ENCODE measurements around the gene TMCC2.
"Not testable (repeated sequence)": the region's sequence is repeated elsewhere in the genome, so short reads cannot be mapped to it uniquely, and the experiment has no call there.

TMCC2 gene

GRCh38 chr1:205262731-205263171 is 35.0 kb downstream of the TMCC2 start:
- no peak for DNase-seq

- no peak for DNase-seq
Observed at GRCh38 chr1:205263580-205264190, 35.9 kb downstream of the TMCC2 start.

GRCh38 chr1:205266611-205267305 is 39.0 kb downstream of the TMCC2 start:
- no peak for DNase-seq

GRCh38 chr1:205267306-205267902 is 39.7 kb downstream of the TMCC2 start:
- DNase-seq: no peak

- no peak for DNase-seq
Observed at GRCh38 chr1:205268846-205269680, 41.3 kb downstream of the TMCC2 start.

GRCh38 chr1:205269711-205270110 is 42.0 kb downstream of the TMCC2 start:
- no peak for DNase-seq

- DNase-seq: no peak
Observed at GRCh38 chr1:205270271-205270670, 42.5 kb downstream of the TMCC2 start.

- DNase-seq: no peak
Observed at GRCh38 chr1:205270764-205271163, 43.0 kb downstream of the TMCC2 start.

GRCh38 chr1:205271277-205271676 is 43.5 kb downstream of the TMCC2 start:
- no peak for DNase-seq

GRCh38 chr1:205271745-205272144 is 44.0 kb downstream of the TMCC2 start:
- no peak for DNase-seq

GRCh38 chr1:205272536-205272935 is 44.8 kb downstream of the TMCC2 start:
- no peak for DNase-seq

GRCh38 chr1:205273551-205273982 is 45.8 kb downstream of the TMCC2 start:
- no peak for DNase-seq

- no peak for DNase-seq
Observed at GRCh38 chr1:205274041-205274691, 46.4 kb downstream of the TMCC2 start.

- DNase-seq: no peak
Observed at GRCh38 chr1:205275133-205275532, 47.4 kb downstream of the TMCC2 start.

GRCh38 chr1:205275916-205276688 is 48.4 kb downstream of the TMCC2 start:
- DNase-seq: no peak

- DNase-seq: no peak
Observed at GRCh38 chr1:205276689-205277065, 48.9 kb downstream of the TMCC2 start.

- DNase-seq: no peak
Observed at GRCh38 chr1:205279986-205280385, 52.2 kb downstream of the TMCC2 start.

- DNase-seq: not testable (repeated sequence)
Observed at GRCh38 chr1:205280666-205281395, 53.1 kb downstream of the TMCC2 start.

GRCh38 chr1:205283270-205284147 is 55.8 kb downstream of the TMCC2 start:
- no peak for DNase-seq

All from SIG-M5 (cell line).